Epithelial cell of esophagus (primary cell): ENCODE results near the gene SIGLEC12.

Experiments used
- DNase-seq: peaks from one replicate; pipeline ENCODE4 v3.0.0; 2010; ENCODE audit warnings: low read depth
- H3K4me3 ChIP-seq: 2 replicates; pipeline ENCODE4 v1.5.1; 2011; ENCODE audit warnings: mild to moderate bottlenecking, low read length, control low read depth
- CTCF ChIP-seq: IDR thresholded peaks from 2 replicates; pipeline ENCODE4 v1.5.1; 2011; ENCODE audit warnings: low read depth, mild to moderate bottlenecking, low read length, control low read depth, inconsistent platforms; ENCODE audit not compliant: insufficient read depth; ENCODE audit errors: missing control alignments

Gene SIGLEC12

GRCh38 chr19:51501594-51502263 lies at the start of gene SIGLEC12:
Gene SIGLEC12, minus strand, starts transcription at chr19:51501800. Its CDS starts 67 bp downstream, at chr19:51501733.
- DNase-seq, result no peak
- TF ChIP-seq CTCF, result no peak
- no peak within 1 kb of the TSS for H3K4me3 ChIP-seq

- DNase-seq, result no peak
- no peak for TF ChIP-seq CTCF
- no peak overlapping the region for H3K4me3 ChIP-seq
These were observed 49.5 kb upstream of the SIGLEC12 start for GRCh38 chr19:51550848-51551672.

- TF ChIP-seq CTCF, result no peak
- H3K4me3 ChIP-seq, result no peak overlapping the region
- DNase-seq, result no peak
These were observed 48.1 kb upstream of the SIGLEC12 start for GRCh38 chr19:51549533-51550324.

- no peak for TF ChIP-seq CTCF
- DNase-seq, result no peak
- no peak overlapping the region for H3K4me3 ChIP-seq
These were observed 47.3 kb upstream of the SIGLEC12 start for GRCh38 chr19:51548891-51549305.

- no peak for TF ChIP-seq CTCF
- H3K4me3 ChIP-seq, result no peak overlapping the region
- DNase-seq, result no peak
These were observed 46.6 kb upstream of the SIGLEC12 start for GRCh38 chr19:51548213-51548651.

GRCh38 chr19:51547397-51548212 lies 46.0 kb upstream of the SIGLEC12 start:
- no peak for DNase-seq
- no peak overlapping the region for H3K4me3 ChIP-seq
- TF ChIP-seq CTCF, result no peak
